Measurements from ENCODE around the gene CYP3A5.

The CYP3A5 gene

GRCh38 chr7:99677013-99677647, 2.7 kb downstream of the CYP3A5 start:
- TF ChIP-seq CEBPB (IDR thresholded peaks at IDR 0.05) (no peak), NFIC (IDR thresholded peaks at IDR 0.05) (no peak)

- TF ChIP-seq MAX (IDR thresholded peaks at IDR 0.05) (no peak), EP300 (IDR thresholded peaks at IDR 0.05; ENCODE audit: borderline replicate concordance) (no peak), CEBPB (IDR thresholded peaks at IDR 0.05) (no peak), RAD21 (IDR thresholded peaks at IDR 0.05; ENCODE audit: low read depth) (no peak), REST (IDR thresholded peaks at IDR 0.05; ENCODE audit: low read depth) (no peak), TCF12 (IDR thresholded peaks at IDR 0.05; ENCODE audit: low read depth) (no peak), ZBTB7A (IDR thresholded peaks at IDR 0.05; ENCODE audit: low read depth) (no peak), TAF1 (IDR thresholded peaks at IDR 0.05; ENCODE audit: low read depth) (no peak), YY1 (IDR thresholded peaks at IDR 0.05; ENCODE audit: low read depth) (no peak), USF1 (IDR thresholded peaks at IDR 0.05) (no peak), EGR1 (IDR thresholded peaks at IDR 0.05) (no peak), CREB1 (IDR thresholded peaks at IDR 0.05; ENCODE audit: low read depth) (no peak)
Measured at GRCh38 chr7:99674995-99675742, 4.6 kb downstream of the CYP3A5 start.

- TF ChIP-seq CEBPB (IDR thresholded peaks at IDR 0.05) (no peak), TEAD4 (IDR thresholded peaks at IDR 0.05) (no peak), ZBTB7A (IDR thresholded peaks at IDR 0.05; ENCODE audit: low read depth) (no peak), RAD21 (IDR thresholded peaks at IDR 0.05; ENCODE audit: low read depth) (no peak)
Measured at GRCh38 chr7:99672573-99672972, 7.2 kb downstream of the CYP3A5 start.

GRCh38 chr7:99669782-99670181, 10.0 kb downstream of the CYP3A5 start:
- TF ChIP-seq FOXM1 (IDR thresholded peaks at IDR 0.05; ENCODE audit: borderline replicate concordance, low read depth): no peak
- TF ChIP-seq YY1 (IDR thresholded peaks at IDR 0.05; ENCODE audit: low read depth): no peak
- no peak for TF ChIP-seq TEAD4 (IDR thresholded peaks at IDR 0.05)
- no peak for TF ChIP-seq REST (IDR thresholded peaks at IDR 0.05; ENCODE audit: low read depth)
- no peak for TF ChIP-seq TAF1 (IDR thresholded peaks at IDR 0.05; ENCODE audit: low read depth)
- TF ChIP-seq EP300 (IDR thresholded peaks at IDR 0.05; ENCODE audit: borderline replicate concordance): no peak
- TF ChIP-seq NFIC (IDR thresholded peaks at IDR 0.05): no peak

GRCh38 chr7:99668541-99668940, 11.3 kb downstream of the CYP3A5 start:
- no peak for TF ChIP-seq EGR1 (IDR thresholded peaks at IDR 0.05)
- no peak for TF ChIP-seq EP300 (IDR thresholded peaks at IDR 0.05; ENCODE audit: borderline replicate concordance)
- TF ChIP-seq YY1 (IDR thresholded peaks at IDR 0.05; ENCODE audit: low read depth): no peak
- TF ChIP-seq CEBPB (IDR thresholded peaks at IDR 0.05): no peak
- TF ChIP-seq TAF1 (IDR thresholded peaks at IDR 0.05; ENCODE audit: low read depth): no peak
- TF ChIP-seq CREB1 (IDR thresholded peaks at IDR 0.05; ENCODE audit: low read depth): no peak
- TF ChIP-seq USF1 (IDR thresholded peaks at IDR 0.05): no peak
- no peak for TF ChIP-seq REST (IDR thresholded peaks at IDR 0.05; ENCODE audit: low read depth)
- TF ChIP-seq RAD21 (IDR thresholded peaks at IDR 0.05; ENCODE audit: low read depth): no peak
- TF ChIP-seq MAX (IDR thresholded peaks at IDR 0.05): no peak
- no peak for TF ChIP-seq FOXM1 (IDR thresholded peaks at IDR 0.05; ENCODE audit: borderline replicate concordance, low read depth)
- no peak for TF ChIP-seq ZBTB7A (IDR thresholded peaks at IDR 0.05; ENCODE audit: low read depth)

Data from Ishikawa (cell line).